ENCODE measurements around the gene IRS1.

IRS1 gene

GRCh38 chr2:226813148-226813701, 13.6 kb upstream of the IRS1 start:
- no peak overlapping the region for H3K9ac ChIP-seq (ENCODE audit: low read length)
- H3K27me3 ChIP-seq (ENCODE audit: control insufficient read depth, insufficient read depth, low read length) = no peaks in the 10 kb centered on the region
- peaks cover 10% of the 10 kb centered on the region for H3K4me1 ChIP-seq (ENCODE audit: control insufficient read depth, low read depth, low read length)
- no peaks in the 10 kb centered on the region for H3K9me3 ChIP-seq (ENCODE audit: control insufficient read depth, low read depth, low read length)
- no peaks in the 10 kb centered on the region for H3K36me3 ChIP-seq (ENCODE audit: control insufficient read depth, low read depth, low read length)
- H3K27ac ChIP-seq (ENCODE audit: low read length) = no peak overlapping the region
- H3K4me3 ChIP-seq (ENCODE audit: low read length) = no peak overlapping the region

GRCh38 chr2:226803410-226803809, 3.8 kb upstream of the IRS1 start:
- H3K4me3 ChIP-seq (ENCODE audit: low read length) = no peak overlapping the region

GRCh38 chr2:226802573-226802972, 3.0 kb upstream of the IRS1 start:
- no peak overlapping the region for H3K4me3 ChIP-seq (ENCODE audit: low read length)
- H3K27me3 ChIP-seq (ENCODE audit: control insufficient read depth, insufficient read depth, low read length) = no peaks in the 10 kb centered on the region
- no peaks in the 10 kb centered on the region for H3K36me3 ChIP-seq (ENCODE audit: control insufficient read depth, low read depth, low read length)
- H3K9me3 ChIP-seq (ENCODE audit: control insufficient read depth, low read depth, low read length) = no peaks in the 10 kb centered on the region
- H3K9ac ChIP-seq (ENCODE audit: low read length) = no peak overlapping the region
- peaks cover 17% of the 10 kb centered on the region for H3K4me1 ChIP-seq (ENCODE audit: control insufficient read depth, low read depth, low read length)
- H3K27ac ChIP-seq (ENCODE audit: low read length) = no peak overlapping the region

More at GRCh38 chr2:226803410-226803809, 3.8 kb upstream of the IRS1 start:
- Histone ChIP-seq H3K9ac (ENCODE audit: low read length) (no peak overlapping the region), H3K27ac (ENCODE audit: low read length) (no peak overlapping the region), H3K27me3 (ENCODE audit: control insufficient read depth, insufficient read depth, low read length) (no peaks in the 10 kb centered on the region), H3K36me3 (ENCODE audit: control insufficient read depth, low read depth, low read length) (no peaks in the 10 kb centered on the region), H3K9me3 (ENCODE audit: control insufficient read depth, low read depth, low read length) (no peaks in the 10 kb centered on the region), H3K4me1 (ENCODE audit: control insufficient read depth, low read depth, low read length) (peaks cover 12% of the 10 kb centered on the region)

- Histone ChIP-seq H3K27me3 (ENCODE audit: control insufficient read depth, insufficient read depth, low read length) (no peaks in the 10 kb centered on the region), H3K9ac (ENCODE audit: low read length) (no peak overlapping the region), H3K4me3 (ENCODE audit: low read length) (peak overlapping the region; percentile 91), H3K27ac (ENCODE audit: low read length) (no peak overlapping the region), H3K4me1 (ENCODE audit: control insufficient read depth, low read depth, low read length) (peaks cover 17% of the 10 kb centered on the region), H3K36me3 (ENCODE audit: control insufficient read depth, low read depth, low read length) (peaks cover 5% of the 10 kb centered on the region), H3K9me3 (ENCODE audit: control insufficient read depth, low read depth, low read length) (no peaks in the 10 kb centered on the region)
These were observed 1.5 kb upstream of the IRS1 start for GRCh38 chr2:226800941-226801784.

- Histone ChIP-seq H3K4me1 (ENCODE audit: control insufficient read depth, low read depth, low read length) (peaks cover 21% of the 10 kb centered on the region), H3K9me3 (ENCODE audit: control insufficient read depth, low read depth, low read length) (no peaks in the 10 kb centered on the region), H3K9ac (ENCODE audit: low read length) (no peak overlapping the region), H3K4me3 (ENCODE audit: low read length) (peak overlapping the region; percentile 91), H3K27me3 (ENCODE audit: control insufficient read depth, insufficient read depth, low read length) (no peaks in the 10 kb centered on the region), H3K36me3 (ENCODE audit: control insufficient read depth, low read depth, low read length) (peaks cover 5% of the 10 kb centered on the region), H3K27ac (ENCODE audit: low read length) (no peak overlapping the region)
These were observed 638 bp upstream of the IRS1 start for GRCh38 chr2:226799976-226800940.

- H3K4me3 ChIP-seq (ENCODE audit: low read length) = peak overlapping the region; percentile 77
- peaks cover 29% of the 10 kb centered on the region for H3K4me1 ChIP-seq (ENCODE audit: control insufficient read depth, low read depth, low read length)
- peaks cover 5% of the 10 kb centered on the region for H3K36me3 ChIP-seq (ENCODE audit: control insufficient read depth, low read depth, low read length)
- H3K9ac ChIP-seq (ENCODE audit: low read length) = peak overlapping the region; percentile 74
- no peak overlapping the region for H3K27ac ChIP-seq (ENCODE audit: low read length)
- H3K27me3 ChIP-seq (ENCODE audit: control insufficient read depth, insufficient read depth, low read length) = no peaks in the 10 kb centered on the region
- no peaks in the 10 kb centered on the region for H3K9me3 ChIP-seq (ENCODE audit: control insufficient read depth, low read depth, low read length)
These were observed 1.0 kb downstream of the IRS1 start for GRCh38 chr2:226798422-226799210.

- Histone ChIP-seq H3K9ac (ENCODE audit: low read length) (peak overlapping the region; percentile 74), H3K9me3 (ENCODE audit: control insufficient read depth, low read depth, low read length) (no peaks in the 10 kb centered on the region), H3K4me3 (ENCODE audit: low read length) (peak overlapping the region; percentile 77), H3K36me3 (ENCODE audit: control insufficient read depth, low read depth, low read length) (peaks cover 5% of the 10 kb centered on the region), H3K27ac (ENCODE audit: low read length) (no peak overlapping the region), H3K4me1 (ENCODE audit: control insufficient read depth, low read depth, low read length) (peaks cover 33% of the 10 kb centered on the region), H3K27me3 (ENCODE audit: control insufficient read depth, insufficient read depth, low read length) (no peaks in the 10 kb centered on the region)
These were observed 1.6 kb downstream of the IRS1 start for GRCh38 chr2:226797989-226798421.

GRCh38 chr2:226797289-226797988, 2.2 kb downstream of the IRS1 start:
- Histone ChIP-seq H3K4me3 (ENCODE audit: low read length) (peak overlapping the region; percentile 77), H3K9ac (ENCODE audit: low read length) (no peak overlapping the region), H3K27ac (ENCODE audit: low read length) (no peak overlapping the region)

GRCh38 chr2:226796840-226797288, 2.8 kb downstream of the IRS1 start:
- Histone ChIP-seq H3K27me3 (ENCODE audit: control insufficient read depth, insufficient read depth, low read length) (no peaks in the 10 kb centered on the region), H3K27ac (ENCODE audit: low read length) (no peak overlapping the region), H3K9me3 (ENCODE audit: control insufficient read depth, low read depth, low read length) (no peaks in the 10 kb centered on the region), H3K4me3 (ENCODE audit: low read length) (no peak overlapping the region), H3K9ac (ENCODE audit: low read length) (no peak overlapping the region), H3K36me3 (ENCODE audit: control insufficient read depth, low read depth, low read length) (peaks cover 5% of the 10 kb centered on the region), H3K4me1 (ENCODE audit: control insufficient read depth, low read depth, low read length) (peaks cover 40% of the 10 kb centered on the region)

More at GRCh38 chr2:226797289-226797988, 2.2 kb downstream of the IRS1 start:
- H3K9me3 ChIP-seq (ENCODE audit: control insufficient read depth, low read depth, low read length) = no peaks in the 10 kb centered on the region
- peaks cover 39% of the 10 kb centered on the region for H3K4me1 ChIP-seq (ENCODE audit: control insufficient read depth, low read depth, low read length)
- H3K27me3 ChIP-seq (ENCODE audit: control insufficient read depth, insufficient read depth, low read length) = no peaks in the 10 kb centered on the region
- H3K36me3 ChIP-seq (ENCODE audit: control insufficient read depth, low read depth, low read length) = peaks cover 5% of the 10 kb centered on the region

- Histone ChIP-seq H3K9me3 (ENCODE audit: control insufficient read depth, low read depth, low read length) (no peaks in the 10 kb centered on the region), H3K36me3 (ENCODE audit: control insufficient read depth, low read depth, low read length) (peaks cover 5% of the 10 kb centered on the region), H3K27me3 (ENCODE audit: control insufficient read depth, insufficient read depth, low read length) (no peaks in the 10 kb centered on the region), H3K4me1 (ENCODE audit: control insufficient read depth, low read depth, low read length) (peaks cover 38% of the 10 kb centered on the region), H3K27ac (ENCODE audit: low read length) (no peak overlapping the region), H3K9ac (ENCODE audit: low read length) (no peak overlapping the region), H3K4me3 (ENCODE audit: low read length) (no peak overlapping the region)
These were observed 3.4 kb downstream of the IRS1 start for GRCh38 chr2:226796012-226796839.

Measured in iPS-18a (cell line).